Mucosa of descending colon (tissue), 3 donors: Measurements from ENCODE around the gene PLD6. TPM values are rescaled to one million over a fixed set of nuclear protein-coding genes. Genes with fewer than 3 reads are reported as not detected.
"Not testable (repeated sequence)": the region's sequence is repeated elsewhere in the genome, so short reads cannot be mapped to it uniquely, and the experiment has no call there.

Experiments used
- ATAC-seq: fragments of 200-7000 bp; cut with Tn5 transposase; one replicate; pipeline ENCODE4 v1.9.1; 2020; ENCODE audit warnings: mild to moderate bottlenecking, moderate library complexity
- DNase-seq, 3 donors: peaks; one replicate each; pipeline ENCODE4 v3.0.0-alpha.2; 2020
- H3K36me3 ChIP-seq: fragments of 200-600 bp; one replicate; pipeline ENCODE4 v1.8.0; 2021; ENCODE audit warnings: low read depth, mild to moderate bottlenecking
- H3K4me1 ChIP-seq: fragments of 200-600 bp; one replicate; pipeline ENCODE4 v1.8.0; 2021; ENCODE audit warnings: low read depth, mild to moderate bottlenecking
- H3K4me3 ChIP-seq: fragments of 200-600 bp; one replicate; pipeline ENCODE4 v1.8.0; 2021; ENCODE audit warnings: mild to moderate bottlenecking
- H3K9me3 ChIP-seq: fragments of 200-600 bp; one replicate; pipeline ENCODE4 v1.8.0; 2021; ENCODE audit warnings: mild to moderate bottlenecking
- CTCF ChIP-seq: fragments of 200-600 bp; IDR thresholded peaks from one replicate; pipeline ENCODE4 v1.8.0; 2022; ENCODE audit warnings: antibody characterized with exemption, mild to moderate bottlenecking
- intact Hi-C, 2 donors: fragments of 100-400 bp; cut with DNase I in 1 of 2; cut with micrococcal nuclease in 1 of 2; formaldehyde crosslinking; loops; one replicate each; pipeline versions ENCODE4 v1.11.0 to v1.11.1; 2022; cut with DNase I, micrococcal nuclease
- long read RNA-seq, 2 donors: library from polyadenylated mRNA; unstranded; transcript quantifications; one replicate each; pipeline ENCODE4 v2.0.0, GENCODE V29; 2019 to 2021
- total RNA-seq, 3 donors: library from RNA; stranded (reverse); fragmentation: NEBNext Ultra II Directional in 2 of 3; extraction: Animal tissue kit (Norgen Biotek cat#: 25700) in 2 of 3; gene quantifications; one replicate each; pipeline versions ENCODE4 v1.2.1 to v1.2.4, GENCODE V29; 2021 to 2023
- donor health status: DM: no; HTN: no; CAD: no; lungs with moderate emphysema.
- donor health status: DM: no; HTN: no; CAD: no.
- donor health status: DM: no; HTN: yes; CAD: no.

Gene PLD6
- 10 to 100 TPM in 1 of 3 donors, 1 to 10 TPM in 2; 1.3 to 12.9 (median 2.0) TPM for total RNA-seq
- long read RNA-seq, donor 1, transcript PLD6-201 (2 exons, 2,560 nt): major isoform, 24 of 31 reads
- long read RNA-seq, donor 1, partial matches to known transcripts: 0 of 31 reads
- long read RNA-seq, donor 1, other reads (novel, unspliced or antisense): 7 of 31 reads
- long read RNA-seq, donor 2, partial matches to known transcripts: 0 of 1 reads
- long read RNA-seq, donor 2, other reads (novel, unspliced or antisense): 0 of 1 reads

DNA sequence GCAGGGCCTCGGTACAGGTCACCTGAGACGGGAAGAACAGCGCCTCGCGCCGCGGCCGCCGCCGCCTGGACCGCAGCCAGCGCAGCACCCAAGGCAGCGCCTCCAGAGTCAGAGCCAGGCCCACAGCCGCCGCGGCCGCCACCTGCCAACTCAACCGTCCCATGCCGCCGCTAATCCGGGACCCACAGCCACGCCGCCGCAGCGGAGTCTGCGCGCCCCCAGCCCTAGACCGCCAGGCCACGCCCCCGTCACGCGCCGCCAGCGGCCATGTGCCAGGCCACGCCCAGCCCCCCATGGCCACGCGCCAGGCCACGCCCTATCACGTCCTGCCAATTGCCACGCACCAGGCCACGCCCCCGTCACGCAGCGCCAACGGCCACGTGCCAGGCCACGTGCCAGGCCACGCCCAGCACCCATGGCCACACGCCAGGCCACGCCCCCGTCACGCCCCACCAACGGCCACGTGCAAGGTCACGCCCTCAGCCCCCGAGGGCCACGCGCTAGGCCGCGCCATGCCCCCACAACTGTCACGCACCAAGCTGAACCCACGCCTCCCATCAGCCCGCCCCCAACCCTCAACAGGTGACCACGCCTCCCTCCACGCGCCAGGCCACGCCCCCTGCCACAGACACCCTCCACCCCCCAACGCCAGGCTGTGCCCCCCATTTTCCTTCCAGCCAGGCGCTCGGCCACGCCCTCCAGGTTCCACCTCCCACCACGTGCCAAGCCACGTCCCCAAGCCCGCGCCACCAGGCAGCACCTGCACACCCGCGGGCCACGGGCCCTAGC is at the start of gene PLD6:
Gene PLD6, minus strand, starts transcription at position 210 of the 789 bp plus-strand sequence. Its CDS starts 47 bp downstream, at position 163.
- Histone ChIP-seq H3K4me1 (peaks cover 19% of the 10 kb centered on the region), H3K4me3 (no peak within 1 kb of the TSS), H3K36me3 (no peaks in the 10 kb centered on the region), H3K9me3 (no peaks in the 10 kb centered on the region)
- ATAC-seq: peak; percentile 91
- TF ChIP-seq CTCF: no peak
- peak; percentile 92 to 94 (median 94) for DNase-seq
- intact Hi-C loops: no loop called here

- H3K9me3 ChIP-seq, ATAC-seq, DNase-seq, H3K36me3 ChIP-seq, H3K4me1 ChIP-seq, H3K4me3 ChIP-seq, intact Hi-C loops: not testable (repeated sequence)
Observed at GRCh38 chr17:17255689-17256088, 49.6 kb upstream of the PLD6 start.

DNA sequence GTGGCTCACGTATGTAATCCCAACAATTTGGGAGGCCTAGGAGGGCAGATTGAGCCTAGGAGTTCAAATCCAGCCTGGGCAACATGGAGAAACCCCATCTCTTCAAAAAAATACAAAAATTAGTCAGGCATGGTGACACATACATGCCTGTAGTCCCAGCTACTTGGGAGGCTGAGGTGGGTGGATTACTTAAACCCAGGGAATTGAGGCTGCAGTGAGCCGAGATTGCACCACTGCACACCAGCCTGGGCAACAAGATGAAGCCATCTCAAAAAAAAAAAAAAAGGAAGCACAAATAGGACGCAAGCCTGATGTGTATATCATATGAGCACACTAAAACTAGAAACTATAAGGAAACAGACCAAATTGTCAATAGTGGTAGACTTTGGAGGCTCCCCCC is 47.9 kb upstream of the PLD6 start:
- no peak for ATAC-seq
- no peak for DNase-seq
- Histone ChIP-seq H3K9me3 (no peaks in the 10 kb centered on the region), H3K36me3 (no peaks in the 10 kb centered on the region), H3K4me3 (no peak overlapping the region), H3K4me1 (no peaks in the 10 kb centered on the region)
- no peak for TF ChIP-seq CTCF
- intact Hi-C loops: no loop called here

GRCh38 chr17:17253406-17253805 is 47.3 kb upstream of the PLD6 start:
- no peaks in the 10 kb centered on the region for H3K4me1 ChIP-seq
- H3K36me3 ChIP-seq: no peaks in the 10 kb centered on the region
- H3K4me3 ChIP-seq: no peak overlapping the region
- ATAC-seq: no peak
- intact Hi-C loops: no loop called here
- no peak for DNase-seq
- H3K9me3 ChIP-seq: no peaks in the 10 kb centered on the region
- TF ChIP-seq CTCF: no peak

DNA sequence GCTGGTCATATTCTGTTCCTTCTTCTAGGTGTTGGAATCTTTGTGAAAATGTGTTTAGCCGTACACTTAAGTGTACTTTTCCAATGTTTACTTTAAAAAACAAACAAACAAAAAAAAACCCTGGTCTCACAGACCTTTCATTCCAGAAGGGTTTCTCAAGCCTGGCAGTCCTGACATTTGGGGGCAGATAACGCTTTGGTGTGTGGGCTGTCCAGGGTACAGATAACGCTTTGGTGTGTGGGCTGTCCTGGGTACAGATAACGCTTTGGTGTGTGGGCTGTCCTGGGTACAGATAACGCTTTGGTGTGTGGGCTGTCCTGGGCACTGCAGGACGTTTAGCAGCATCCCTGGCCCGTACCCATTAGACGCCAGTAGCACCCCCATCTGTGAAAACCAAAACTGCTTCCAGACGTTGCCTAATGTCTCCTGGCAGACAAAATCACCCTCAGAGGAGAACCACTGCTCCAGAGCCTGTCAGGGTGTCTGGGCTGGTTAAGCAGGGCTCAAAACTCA is 46.1 kb upstream of the PLD6 start:
- H3K4me1 ChIP-seq: no peaks in the 10 kb centered on the region
- intact Hi-C loops: no loop called here
- H3K36me3 ChIP-seq: peaks cover 5% of the 10 kb centered on the region
- no peaks in the 10 kb centered on the region for H3K9me3 ChIP-seq
- no peak for TF ChIP-seq CTCF
- ATAC-seq: no peak
- DNase-seq: no peak
- no peak overlapping the region for H3K4me3 ChIP-seq

DNA sequence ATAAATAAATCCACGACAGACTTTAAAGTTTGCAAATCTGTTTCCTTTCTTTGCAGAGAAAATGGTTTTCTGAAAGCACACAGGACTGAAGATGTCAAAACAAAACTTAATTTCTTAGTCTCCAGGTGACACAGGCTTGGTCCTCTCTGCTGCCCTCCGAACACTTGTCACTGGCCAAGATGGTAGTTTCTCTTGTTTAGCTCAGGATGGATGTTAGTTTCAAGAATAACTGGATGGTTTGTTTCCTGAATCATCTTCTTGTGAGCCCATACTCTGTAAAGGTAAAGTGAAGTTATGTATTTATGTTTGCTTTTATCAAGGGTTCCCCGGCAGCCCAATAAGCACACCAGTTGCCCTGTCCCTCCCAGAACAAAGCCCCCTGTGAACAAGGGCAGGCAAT is 40.7 kb upstream of the PLD6 start:
- no peak overlapping the region for H3K4me3 ChIP-seq
- peaks cover 12% of the 10 kb centered on the region for H3K36me3 ChIP-seq
- H3K9me3 ChIP-seq: no peaks in the 10 kb centered on the region
- DNase-seq (no peak), ATAC-seq (no peak)
- no peak for TF ChIP-seq CTCF
- H3K4me1 ChIP-seq: no peaks in the 10 kb centered on the region
- intact Hi-C loops: no loop called here
